ENCODE data around the gene RGS12.

The RGS12 gene

GRCh38 chr4:3292571-3293400, at the start of gene RGS12:
TSS of gene RGS12 (plus strand) at chr4:3293021. CDS start at chr4:3316171, 23,150 bp downstream.
- DNase-seq = peak; percentile 92

- DNase-seq = no peak
Observed at GRCh38 chr4:3243136-3243780, 49.6 kb upstream of the RGS12 start.

GRCh38 chr4:3244002-3244401, 48.8 kb upstream of the RGS12 start:
- no peak for DNase-seq

- DNase-seq = no peak
Observed at GRCh38 chr4:3244747-3245146, 48.1 kb upstream of the RGS12 start.

GRCh38 chr4:3245676-3246075, 47.1 kb upstream of the RGS12 start:
- no peak for DNase-seq

- no peak for DNase-seq
Observed at GRCh38 chr4:3246458-3247398, 46.1 kb upstream of the RGS12 start.

GRCh38 chr4:3247399-3248177, 45.2 kb upstream of the RGS12 start:
- DNase-seq = no peak

GRCh38 chr4:3248178-3248480, 44.7 kb upstream of the RGS12 start:
- DNase-seq = no peak

GRCh38 chr4:3248811-3249661, 43.8 kb upstream of the RGS12 start, which contains the start of gene MSANTD1:
TSS of gene MSANTD1 (plus strand) at chr4:3249159. CDS start at chr4:3249223, 64 bp downstream.
- no peak for DNase-seq

- no peak for DNase-seq
Observed at GRCh38 chr4:3249711-3250437, 42.9 kb upstream of the RGS12 start.

- DNase-seq = no peak
Observed at GRCh38 chr4:3250438-3250955, 42.3 kb upstream of the RGS12 start.

- no peak for DNase-seq
Observed at GRCh38 chr4:3250956-3251690, 41.7 kb upstream of the RGS12 start.

GRCh38 chr4:3251691-3252479, 40.9 kb upstream of the RGS12 start:
- no peak for DNase-seq

- no peak for DNase-seq
Observed at GRCh38 chr4:3252480-3252828, 40.4 kb upstream of the RGS12 start.

- DNase-seq = no peak
Observed at GRCh38 chr4:3252831-3253641, 39.8 kb upstream of the RGS12 start.

GRCh38 chr4:3253808-3254207, 39.0 kb upstream of the RGS12 start:
- DNase-seq = no peak

- DNase-seq = no peak
Observed at GRCh38 chr4:3254302-3255131, 38.3 kb upstream of the RGS12 start.
